OCI-LY7 (cell line): ENCODE results near the gene PAK1IP1. TPM values are rescaled to one million over a fixed set of nuclear protein-coding genes. Genes with fewer than 3 reads are reported as not detected.
A peak's percentile ranks its signal among the peaks of the same experiment; 100 is the strongest.

Experiments
- BruUV-seq: library from RNA; stranded (reverse); fragments of 400-500 nt; replicated peaks from 2 replicates; lab custom pipeline; 2021; lab: Mats Ljungman, UMichigan
- CTCF ChIA-PET: fragments of 300-600 bp; sonication (Branson Sonifier 250); formaldehyde crosslinking; loops from one replicate; lab custom pipeline; 2022; ENCODE audit warnings: antibody characterized with exemption; ENCODE audit not compliant: unreplicated experiment; lab: Charles Lee
- POLR2A ChIA-PET: fragments of 300-600 bp; sonication (Branson Sonifier 250); formaldehyde crosslinking; loops from one replicate; lab custom pipeline; 2022; ENCODE audit warnings: antibody characterized with exemption; lab: Charles Lee
- DNase-seq: peaks from one replicate; pipeline ENCODE4 v3.0.0-alpha.2; 2015; ENCODE audit warnings: low spot score
- H2AFZ ChIP-seq: fragments of 200-600 bp; sonication (generic), shearing (Covaris generic); 2 replicates; pipeline ENCODE4 v1.6.1; 2014; ENCODE audit warnings: mild to moderate bottlenecking, antibody characterized with exemption, low read length, moderate library complexity
- H3K27ac ChIP-seq: fragments of 200-600 bp; sonication (generic); 2 replicates; pipeline ENCODE4 v1.5.1; 2014; ENCODE audit warnings: mixed run types, low read depth, mild to moderate bottlenecking, moderate library complexity, low read length, inconsistent platforms; ENCODE audit not compliant: poor library complexity, severe bottlenecking
- H3K36me3 ChIP-seq: fragments of 200-600 bp; sonication (generic); 2 replicates; pipeline ENCODE4 v1.6.1; 2014; ENCODE audit warnings: mild to moderate bottlenecking, antibody characterized with exemption, low read length, moderate library complexity, mixed read lengths; ENCODE audit not compliant: insufficient read depth
- H3K4me1 ChIP-seq: fragments of 200-600 bp; sonication (generic); 2 replicates; pipeline ENCODE4 v1.5.1; 2014; ENCODE audit warnings: mild to moderate bottlenecking, low read length; ENCODE audit not compliant: insufficient read depth, poor library complexity, severe bottlenecking
- H3K4me2 ChIP-seq: fragments of 200-600 bp; sonication (generic); 2 replicates; pipeline ENCODE4 v1.6.1; 2014; ENCODE audit warnings: mild to moderate bottlenecking, low read length
- H3K4me3 ChIP-seq: fragments of 200-600 bp; sonication (generic); 2 replicates; pipeline ENCODE4 v1.5.1; 2014; ENCODE audit warnings: mild to moderate bottlenecking, low read depth, low read length; ENCODE audit not compliant: poor library complexity, severe bottlenecking
- H3K79me2 ChIP-seq: fragments of 200-600 bp; sonication (generic); 2 replicates; pipeline ENCODE4 v1.6.1; 2016; ENCODE audit warnings: low read depth, mild to moderate bottlenecking, low read length, moderate library complexity, mixed read lengths; ENCODE audit not compliant: insufficient read depth
- H3K9me2 ChIP-seq: fragments of 200-600 bp; sonication (generic); 2 replicates; pipeline ENCODE4 v1.6.1; 2016; ENCODE audit warnings: mild to moderate bottlenecking, low read length, mixed read lengths; ENCODE audit not compliant: insufficient read depth
- H3K9me3 ChIP-seq: fragments of 200-600 bp; sonication (generic); 2 replicates; pipeline ENCODE4 v1.6.1; 2014; ENCODE audit warnings: mild to moderate bottlenecking, mixed run types, low read length, mixed read lengths
- H4K20me1 ChIP-seq: fragments of 200-600 bp; sonication (generic); 2 replicates; pipeline ENCODE4 v1.6.1; 2014; ENCODE audit warnings: mild to moderate bottlenecking, antibody characterized with exemption, low read length, moderate library complexity, mixed read lengths; ENCODE audit not compliant: insufficient read depth
- CTCF ChIP-seq: fragments of 200-600 bp; sonication (generic); conservative IDR thresholded peaks from 2 replicates; pipeline ENCODE4 v1.5.1; 2014; ENCODE audit warnings: mild to moderate bottlenecking, antibody characterized with exemption, low read length, moderate library complexity, mixed read lengths
- EZH2phosphoT487 ChIP-seq: fragments of 200-600 bp; sonication (generic); IDR thresholded peaks from 2 replicates; pipeline ENCODE4 v1.6.1; 2018; ENCODE audit warnings: low read depth, borderline replicate concordance, mild to moderate bottlenecking, mixed run types, antibody characterized with exemption, low read length, moderate library complexity, mixed read lengths
- intact Hi-C: fragments of 100-400 bp; cut with micrococcal nuclease; formaldehyde crosslinking; loops from one replicate; pipeline ENCODE4 v1.10.0; 2022; ENCODE audit not compliant: unreplicated experiment
- total RNA-seq, 2 experiments: library from RNA; depleted of rRNA in 1 of 2; stranded (reverse); fragments of >200 nt in 1 of 2; shearing (Covaris generic) in 1 of 2; gene quantifications; 2 replicates each; pipeline ENCODE4 v1.2.3, GENCODE V29; 2014 to 2022

Gene PAK1IP1
- total RNA-seq, 2 experiments from 2014 or later: 21.8 to 27.8 TPM

- DNase-seq: no peak
- CTCF ChIA-PET: no interaction called here
- H3K9me2 ChIP-seq: no peaks in the 10 kb centered on the region
- no peak overlapping the region for H3K4me2 ChIP-seq
- no peaks in the 10 kb centered on the region for H3K9me3 ChIP-seq
- H3K36me3 ChIP-seq: no peaks in the 10 kb centered on the region
- no peak overlapping the region for H2AFZ ChIP-seq
- H3K4me3 ChIP-seq: no peak overlapping the region
- TF ChIP-seq CTCF (no peak), EZH2phosphoT487 (no peak)
- no peaks in the 10 kb centered on the region for H4K20me1 ChIP-seq
- H3K4me1 ChIP-seq: peaks cover 12% of the 10 kb centered on the region
- POLR2A ChIA-PET: interaction anchor here (0.7 kb wide), 1 partner anchor 314 kb away, joined by 3 read pairs; no protein-coding TSS in a partner anchor
- intact Hi-C loops: no loop called here
- H3K79me2 ChIP-seq: peaks cover 13% of the 10 kb centered on the region
- no TSS peak for BruUV-seq
- H3K27ac ChIP-seq: no peak overlapping the region
These were observed 48.7 kb downstream of the PAK1IP1 start for GRCh38 chr6:10743515-10743914.

- H3K4me3 ChIP-seq: no peak overlapping the region
- no peak overlapping the region for H3K4me2 ChIP-seq
- peaks cover 27% of the 10 kb centered on the region for H3K4me1 ChIP-seq
- TF ChIP-seq EZH2phosphoT487 (no peak), CTCF (no peak)
- H3K27ac ChIP-seq: no peak overlapping the region
- ChIA-PET POLR2A (interaction anchor here (3.6 kb wide), 1 partner anchor 50 kb away, joined by 16 read pairs; the partner anchor contains the start of genes C6orf52 and PAK1IP1), CTCF (no interaction called here)
- H3K9me3 ChIP-seq: no peaks in the 10 kb centered on the region
- H2AFZ ChIP-seq: no peak overlapping the region
- peaks cover 11% of the 10 kb centered on the region; the same call in 1 of the 2 replicates for H3K36me3 ChIP-seq
- H3K9me2 ChIP-seq: no peaks in the 10 kb centered on the region
- intact Hi-C loops: loop anchor here (5.0 kb wide), 1 partner anchor 233 kb away; no protein-coding TSS in a partner anchor
- DNase-seq: no peak
- BruUV-seq: no TSS peak
- H3K79me2 ChIP-seq: peaks cover 29% of the 10 kb centered on the region
- no peaks in the 10 kb centered on the region for H4K20me1 ChIP-seq
These were observed 50.3 kb downstream of the PAK1IP1 start for GRCh38 chr6:10745116-10745515.

GRCh38 chr6:10746915-10747250 is 52.1 kb downstream of the PAK1IP1 start:
- no peak for TF ChIP-seq CTCF
- TF ChIP-seq EZH2phosphoT487: no peak
- POLR2A ChIA-PET: interaction anchor here (0.6 to 3.6 kb wide), 17 partner anchors 9 to 299 kb away, joined by 3 to 22 read pairs (median 5); partner anchors contain the start of genes C6orf52, PAK1IP1 and TMEM14C
- no peaks in the 10 kb centered on the region for H3K9me2 ChIP-seq
- H3K79me2 ChIP-seq: peaks cover 31% of the 10 kb centered on the region
- peaks cover 24% of the 10 kb centered on the region for H3K36me3 ChIP-seq
- H3K4me1 ChIP-seq: peaks cover 27% of the 10 kb centered on the region
- H3K9me3 ChIP-seq: no peaks in the 10 kb centered on the region
- peak overlapping the region; percentile 44 for H3K27ac ChIP-seq
- H4K20me1 ChIP-seq: no peaks in the 10 kb centered on the region
- intact Hi-C loops: loop anchor here (1.0 to 5.0 kb wide), 5 partner anchors 24 to 235 kb away; partner anchors contain the start of gene TMEM14C
- H3K4me2 ChIP-seq: peak overlapping the region; percentile 81
- peak overlapping the region; percentile 77 for H3K4me3 ChIP-seq
- TSS peak; percentile 87 for BruUV-seq
- DNase-seq: no peak
- H2AFZ ChIP-seq: peak overlapping the region; percentile 85
- CTCF ChIA-PET: no interaction called here
